Transverse colon (tissue), 4 donors: Measurements from ENCODE around the gene CES4A. TPM values are rescaled to one million over a fixed set of nuclear protein-coding genes. Genes with fewer than 3 reads are reported as not detected.
A peak's percentile ranks its signal among the peaks of the same experiment; 100 is the strongest.

Source experiments
- DNase-seq: peaks from one replicate; pipeline ENCODE4 v3.0.0-alpha.2; 2019
- H3K27ac ChIP-seq, 4 donors: fragments of 200-600 bp; sonication (generic); 2 replicates each; pipeline ENCODE4 v1.5.1; 2016 to 2018; ENCODE audit warnings: inconsistent platforms in 4 of 4
- H3K27me3 ChIP-seq: fragments of 200-600 bp; sonication (generic); 2 replicates; pipeline ENCODE4 v1.5.1; 2017; ENCODE audit warnings: inconsistent platforms
- H3K36me3 ChIP-seq, 4 donors: fragments of 200-600 bp; sonication (generic); 2 replicates each; pipeline ENCODE4 v1.5.1; 2017 to 2019; ENCODE audit warnings: inconsistent platforms in 4 of 4
- H3K4me1 ChIP-seq, 4 donors: fragments of 200-600 bp; sonication (generic); 2 replicates each; pipeline ENCODE4 v1.5.1; 2017 to 2020; ENCODE audit warnings: inconsistent platforms in 4 of 4
- H3K4me3 ChIP-seq, 4 donors: fragments of 200-600 bp; sonication (generic); 1 replicate in 1 of 4; 2 replicates in 3 of 4; pipeline versions ENCODE4 v1.5.1 to v1.6.1; 2017 to 2019; ENCODE audit warnings: inconsistent platforms in 4 of 4
- H3K9me3 ChIP-seq, 2 donors: fragments of 200-600 bp; sonication (generic); 2 replicates each; pipeline ENCODE4 v1.5.1; 2017 to 2019; ENCODE audit warnings: inconsistent platforms in 2 of 2
- CTCF ChIP-seq, 5 experiments: fragments of 200-600 bp in 3 of 5; fragments of 450-650 bp in 2 of 5; sonication (generic) in 3 of 5; IDR thresholded peaks; 1 replicate in 2 of 5; 2 replicates in 3 of 5; pipeline ENCODE4 v1.5.1; 2016 to 2017; ENCODE audit warnings: antibody characterized with exemption in 5 of 5, inconsistent platforms in 3 of 5, mild to moderate bottlenecking in 2 of 5, moderate library complexity in 1 of 5
- EP300 ChIP-seq: sonication (generic); formaldehyde crosslinking; IDR thresholded peaks from one replicate; pipeline ENCODE4 v1.6.1; 2017; ENCODE audit warnings: antibody characterized with exemption, low read depth
- POLR2A ChIP-seq: fragments of 450-650 bp; IDR thresholded peaks from one replicate; pipeline ENCODE4 v1.6.1; 2016; ENCODE audit warnings: antibody characterized with exemption, mild to moderate bottlenecking, moderate library complexity
- POLR2AphosphoS5 ChIP-seq, 3 donors: sonication (generic); formaldehyde crosslinking; IDR thresholded peaks; one replicate each; pipeline ENCODE4 v1.6.1; 2016; ENCODE audit warnings: antibody characterized with exemption in 3 of 3
- WGBS, 2 donors: methylation state at CpG; one replicate each; pipeline ENCODE4 v1.1.5; 2018; ENCODE audit warnings: low coverage in 1 of 2; 5-methylcytosine and 5-hydroxymethylcytosine counted together
- in situ Hi-C, 4 donors: fragments of 200-750 bp; cut with MboI; loops; one replicate each; pipeline versions ENCODE4 v1.15.0 to v1.15.1; 2017; ENCODE audit warnings: low sequenced_read_pairs in 3 of 4, low pct_ligation_motif_present in 1 of 4, low pct_unique_long_range_greater_than_20kb in 1 of 4
- intact Hi-C: fragments of 100-400 bp; cut with DNase I; formaldehyde crosslinking; loops from one replicate; pipeline ENCODE4 v1.15.1; 2023; ENCODE audit warnings: low total_unique reads
- total RNA-seq, 4 donors: library from RNA; depleted of rRNA; stranded (reverse); fragments of >200 nt; gene quantifications; one replicate each; pipeline ENCODE4 v1.1.0, GENCODE V29; 2016

Gene CES4A
- total RNA-seq, 4 donors from 2014 or later, result 9.7 to 24.7 (median 15.7) TPM

GRCh38 chr16:67009158-67009557 lies 20.8 kb downstream of the CES4A start:
- in situ Hi-C loops, result no loop called here
- peaks cover 16% of the 10 kb centered on the region for H3K27me3 ChIP-seq
- no peaks in the 10 kb centered on the region for H3K9me3 ChIP-seq
- H3K4me1 ChIP-seq, result peaks cover 0 to 10% (median 8%) of the 10 kb centered on the region in 4 donors
- DNase-seq, result no peak
- H3K4me3 ChIP-seq, result no peak overlapping the region
- no peak for TF ChIP-seq POLR2AphosphoS5 (IDR thresholded peaks at IDR 0.05)
- no peak for TF ChIP-seq EP300
- no peak for TF ChIP-seq POLR2A
- TF ChIP-seq CTCF (IDR thresholded peaks at IDR 0.05), result no peak
- no peak overlapping the region for H3K27ac ChIP-seq
- no peaks in the 10 kb centered on the region for H3K36me3 ChIP-seq
- intact Hi-C loops, result no loop called here
- 61% methylated on average over 1 of the region's 1 CpG; no CpG with 5 or more reads in 1 of the 2 donors for WGBS, 2 donors

GRCh38 chr16:67011274-67011673 lies 22.9 kb downstream of the CES4A start:
- peaks cover 4 to 17% (median 13%) of the 10 kb centered on the region in 4 donors for H3K4me1 ChIP-seq
- intact Hi-C loops, result no loop called here
- H3K36me3 ChIP-seq, result no peaks in the 10 kb centered on the region
- no peak overlapping the region for H3K4me3 ChIP-seq
- TF ChIP-seq POLR2AphosphoS5 (IDR thresholded peaks at IDR 0.05) (no peak), CTCF (IDR thresholded peaks at IDR 0.05) (no peak), EP300 (no peak), POLR2A (no peak)
- H3K9me3 ChIP-seq, result no peaks in the 10 kb centered on the region
- DNase-seq, result no peak
- in situ Hi-C loops, result loop anchor here in 1 of 4 donors (10.0 kb wide), 1 partner anchor 144 kb away; the partner anchor contains the start of genes B3GNT9, FBXL8 and TRADD
- H3K27me3 ChIP-seq, result peaks cover 29% of the 10 kb centered on the region
- H3K27ac ChIP-seq, result no peak overlapping the region
- WGBS, 2 donors, result 90% methylated on average over 2 of the region's 2 CpGs; no CpG with 5 or more reads in 1 of the 2 donors

- peaks cover 29% of the 10 kb centered on the region for H3K27me3 ChIP-seq
- peak overlapping the region in 2 of 4 donors; percentile 13 to 35 for H3K27ac ChIP-seq
- H3K9me3 ChIP-seq, result no peaks in the 10 kb centered on the region
- peaks cover 4 to 17% (median 13%) of the 10 kb centered on the region in 4 donors for H3K4me1 ChIP-seq
- peak overlapping the region; percentile 19 to 52 (median 40) for H3K4me3 ChIP-seq
- in situ Hi-C loops, result loop anchor here in 1 of 4 donors (10.0 kb wide), 1 partner anchor 141 kb away; the partner anchor contains the start of genes B3GNT9, FBXL8 and TRADD
- H3K36me3 ChIP-seq, result no peaks in the 10 kb centered on the region
- WGBS, 2 donors, result 14% methylated on average over 17 of the region's 21 CpGs; no CpG with 5 or more reads in 1 of the 2 donors
- no peak for DNase-seq
- intact Hi-C loops, result no loop called here
- TF ChIP-seq CTCF (IDR thresholded peaks at IDR 0.05) (no peak), POLR2A (no peak), EP300 (no peak), POLR2AphosphoS5 (IDR thresholded peaks at IDR 0.05) (no peak)
These were observed 24.9 kb downstream of the CES4A start for GRCh38 chr16:67013233-67013822.

- in situ Hi-C loops, result loop anchor here in 1 of 4 donors (10.0 kb wide), 1 partner anchor 141 kb away; the partner anchor contains the start of genes B3GNT9, FBXL8 and TRADD
These were observed 25.6 kb downstream of the CES4A start for GRCh38 chr16:67013823-67014633.

More at GRCh38 chr16:67013823-67014633, 25.6 kb downstream of the CES4A start:
- 0% methylated on average over 15 of the region's 70 CpGs; no CpG with 5 or more reads in 1 of the 2 donors for WGBS, 2 donors
- Histone ChIP-seq H3K4me3 (peak overlapping the region; percentile 19 to 52 (median 40)), H3K4me1 (peaks cover 4 to 17% (median 13%) of the 10 kb centered on the region in 4 donors), H3K27me3 (peaks cover 29% of the 10 kb centered on the region), H3K36me3 (no peaks in the 10 kb centered on the region), H3K27ac (peak overlapping the region; percentile 5 to 35 (median 16)), H3K9me3 (no peaks in the 10 kb centered on the region)
- no peak for TF ChIP-seq EP300
- peak in 4 of 5 experiments; percentile 10 to 44 (median 28) for TF ChIP-seq CTCF (IDR thresholded peaks at IDR 0.05)
- intact Hi-C loops, result no loop called here
- peak; percentile 68 for DNase-seq
